Heart left ventricle (tissue), 13 donors: Measurements from ENCODE around the gene KRT16.

Source experiments
- POLR2A ChIP-seq, 2 donors: fragments of 450-650 bp; IDR thresholded peaks; one replicate each; pipeline ENCODE4 v1.6.1; 2017; ENCODE audit warnings: antibody characterized with exemption in 2 of 2, mild to moderate bottlenecking in 2 of 2, moderate library complexity in 2 of 2
- TF ChIP-seq, protein P1 (sequence below), 12 donors: fragments of 200-600 bp; sonication (generic) in 4 of 12; IDR thresholded peaks; one replicate each; pipeline versions ENCODE4 v1.5.0 to v1.8.0; 2018 to 2022; ENCODE audit warnings: antibody characterized with exemption in 12 of 12, mild to moderate bottlenecking in 5 of 12
- donor health status: ischemic (EF 13 %, LVEDD 7.1; RV severe dilation, severe dysfunction).
- donor health status: DM: no; HTN: yes; CAD: no.
- donor health status: DM: no; HTN: no; CAD: no.
- donor health status: ischemic (EF 25% LVEDD 6.9; RV normal size, moderate dysfunction).
- donor health status: ischemic (EF 25% LVEDD 5.7; RV mildly dilated, moderate dysfunction).
- donor health status: ischemic (EF 35%, LVEDD 5.7; RV mildly dilated, moderate dysfunction).
- donor health status: nonischemic (EF 11% LVEDD 7.7; RV severe dilation, severe dysfunction).
- donor health status: DM: yes; HTN: yes; CAD: no.
- donor health status: PGD.
- donor health status: ischemic (EF 29% LVEDD 5.4; RV normal size, mild dysfunction).
- donor health status: nonischemic (EF 23%, LVEDD 6.1; RV moderate dilation, normal function).

GRCh38 chr17:41632482-41633105 lies 20.0 kb upstream of the KRT16 start:
- TF ChIP-seq, protein P1, sequence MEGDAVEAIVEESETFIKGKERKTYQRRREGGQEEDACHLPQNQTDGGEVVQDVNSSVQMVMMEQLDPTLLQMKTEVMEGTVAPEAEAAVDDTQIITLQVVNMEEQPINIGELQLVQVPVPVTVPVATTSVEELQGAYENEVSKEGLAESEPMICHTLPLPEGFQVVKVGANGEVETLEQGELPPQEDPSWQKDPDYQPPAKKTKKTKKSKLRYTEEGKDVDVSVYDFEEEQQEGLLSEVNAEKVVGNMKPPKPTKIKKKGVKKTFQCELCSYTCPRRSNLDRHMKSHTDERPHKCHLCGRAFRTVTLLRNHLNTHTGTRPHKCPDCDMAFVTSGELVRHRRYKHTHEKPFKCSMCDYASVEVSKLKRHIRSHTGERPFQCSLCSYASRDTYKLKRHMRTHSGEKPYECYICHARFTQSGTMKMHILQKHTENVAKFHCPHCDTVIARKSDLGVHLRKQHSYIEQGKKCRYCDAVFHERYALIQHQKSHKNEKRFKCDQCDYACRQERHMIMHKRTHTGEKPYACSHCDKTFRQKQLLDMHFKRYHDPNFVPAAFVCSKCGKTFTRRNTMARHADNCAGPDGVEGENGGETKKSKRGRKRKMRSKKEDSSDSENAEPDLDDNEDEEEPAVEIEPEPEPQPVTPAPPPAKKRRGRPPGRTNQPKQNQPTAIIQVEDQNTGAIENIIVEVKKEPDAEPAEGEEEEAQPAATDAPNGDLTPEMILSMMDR (IDR thresholded peaks at IDR 0.05) = no peak
- no peak for TF ChIP-seq POLR2A (IDR thresholded peaks at IDR 0.05)
